OCI-LY3 (cell line): ENCODE measurements around the gene MAP3K12.

Source experiments
- H2AFZ ChIP-seq: fragments of 200-600, 300-600 bp; shearing (Covaris generic); 2 replicates; pipeline ENCODE4 v1.6.0; 2014; ENCODE audit warnings: antibody characterized with exemption, low read depth, low read length
- H3K27ac ChIP-seq: fragments of 200-600, 300-600 bp; sonication (generic); 2 replicates; pipeline ENCODE4 v1.5.1; 2014; ENCODE audit warnings: mild to moderate bottlenecking, low read length, moderate library complexity, mixed read lengths
- H3K27me3 ChIP-seq: fragments of 200-600, 300-600 bp; sonication (generic); 2 replicates; pipeline ENCODE4 v1.6.1; 2014; ENCODE audit warnings: low read depth, low read length, mixed read lengths
- H3K36me3 ChIP-seq: fragments of 200-600, 300-600 bp; sonication (generic); replicated peaks from 2 replicates; pipeline ENCODE3; 2014; ENCODE audit warnings: low read depth, low read length, mixed read lengths
- H3K4me1 ChIP-seq: fragments of 300-600, 200-600 bp; sonication (generic); 2 replicates; pipeline ENCODE4 v1.6.1; 2014; ENCODE audit warnings: low read length, mixed read lengths
- H3K4me2 ChIP-seq: fragments of 200-600, 300-600 bp; sonication (generic); 2 replicates; pipeline ENCODE4 v1.6.1; 2014; ENCODE audit warnings: low read length, mixed read lengths
- H3K4me3 ChIP-seq: fragments of 300-600, 200-600 bp; sonication (generic); 2 replicates; pipeline ENCODE4 v1.5.1; 2014; ENCODE audit warnings: antibody characterized with exemption, mild to moderate bottlenecking, low read length, moderate library complexity
- H3K79me2 ChIP-seq: fragments of 300-600, 200-600 bp; shearing (Covaris generic); 2 replicates; pipeline ENCODE4 v1.6.1; 2014; ENCODE audit warnings: mild to moderate bottlenecking, low read length, mixed read lengths
- H3K9ac ChIP-seq: fragments of 300-600, 200-600 bp; shearing (Covaris generic); 2 replicates; pipeline ENCODE4 v1.6.0; 2014; ENCODE audit warnings: mild to moderate bottlenecking, low read length, moderate library complexity
- H3K9me3 ChIP-seq: fragments of 200-600, 300-600 bp; shearing (Covaris generic); 2 replicates; pipeline ENCODE4 v1.6.1; 2014; ENCODE audit warnings: low read length, mixed read lengths; ENCODE audit not compliant: insufficient read depth
- H4K20me1 ChIP-seq: fragments of 200-600, 300-600 bp; sonication (generic); 2 replicates; pipeline ENCODE4 v1.6.1; 2016; ENCODE audit warnings: low read length, mixed read lengths; ENCODE audit not compliant: insufficient read depth
- EZH2phosphoT487 ChIP-seq: fragments of 200-600 bp; shearing (Covaris generic); IDR thresholded peaks from 2 replicates; pipeline ENCODE4 v1.6.1; 2018; ENCODE audit warnings: antibody characterized with exemption, mixed run types, low read depth
- TF ChIP-seq, protein P1 (sequence below): fragments of 200-600, 300-600 bp; sonication (generic); IDR thresholded peaks from 2 replicates; pipeline ENCODE4 v1.5.1; 2014; ENCODE audit warnings: antibody characterized with exemption, low read length, low read depth

The MAP3K12 gene

GRCh38 chr12:53430116-53430515 lies 69.1 kb downstream of the MAP3K12 start:
- Histone ChIP-seq H3K9me3 (no peaks in the 10 kb centered on the region), H3K4me3 (no peak overlapping the region), H3K36me3 (no peaks in the 10 kb centered on the region), H3K4me2 (no peak overlapping the region), H3K27me3 (no peaks in the 10 kb centered on the region), H3K4me1 (no peaks in the 10 kb centered on the region), H3K27ac (no peak overlapping the region), H2AFZ (no peak overlapping the region), H4K20me1 (no peaks in the 10 kb centered on the region), H3K79me2 (no peaks in the 10 kb centered on the region), H3K9ac (no peak overlapping the region)
- TF ChIP-seq EZH2phosphoT487, result no peak
- TF ChIP-seq, protein P1, sequence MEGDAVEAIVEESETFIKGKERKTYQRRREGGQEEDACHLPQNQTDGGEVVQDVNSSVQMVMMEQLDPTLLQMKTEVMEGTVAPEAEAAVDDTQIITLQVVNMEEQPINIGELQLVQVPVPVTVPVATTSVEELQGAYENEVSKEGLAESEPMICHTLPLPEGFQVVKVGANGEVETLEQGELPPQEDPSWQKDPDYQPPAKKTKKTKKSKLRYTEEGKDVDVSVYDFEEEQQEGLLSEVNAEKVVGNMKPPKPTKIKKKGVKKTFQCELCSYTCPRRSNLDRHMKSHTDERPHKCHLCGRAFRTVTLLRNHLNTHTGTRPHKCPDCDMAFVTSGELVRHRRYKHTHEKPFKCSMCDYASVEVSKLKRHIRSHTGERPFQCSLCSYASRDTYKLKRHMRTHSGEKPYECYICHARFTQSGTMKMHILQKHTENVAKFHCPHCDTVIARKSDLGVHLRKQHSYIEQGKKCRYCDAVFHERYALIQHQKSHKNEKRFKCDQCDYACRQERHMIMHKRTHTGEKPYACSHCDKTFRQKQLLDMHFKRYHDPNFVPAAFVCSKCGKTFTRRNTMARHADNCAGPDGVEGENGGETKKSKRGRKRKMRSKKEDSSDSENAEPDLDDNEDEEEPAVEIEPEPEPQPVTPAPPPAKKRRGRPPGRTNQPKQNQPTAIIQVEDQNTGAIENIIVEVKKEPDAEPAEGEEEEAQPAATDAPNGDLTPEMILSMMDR, result no peak
